ENCODE measurements around the gene DPF3. TPM values are rescaled to one million over a fixed set of nuclear protein-coding genes. Genes with fewer than 3 reads are reported as not detected.
A peak's percentile ranks its signal among the peaks of the same experiment; 100 is the strongest.

The DPF3 gene
- total and polyA plus RNA-seq, 7 experiments from 2014 or later = 0.07 to 5.5 (median 0.57) TPM; not detected in 1

DNA sequence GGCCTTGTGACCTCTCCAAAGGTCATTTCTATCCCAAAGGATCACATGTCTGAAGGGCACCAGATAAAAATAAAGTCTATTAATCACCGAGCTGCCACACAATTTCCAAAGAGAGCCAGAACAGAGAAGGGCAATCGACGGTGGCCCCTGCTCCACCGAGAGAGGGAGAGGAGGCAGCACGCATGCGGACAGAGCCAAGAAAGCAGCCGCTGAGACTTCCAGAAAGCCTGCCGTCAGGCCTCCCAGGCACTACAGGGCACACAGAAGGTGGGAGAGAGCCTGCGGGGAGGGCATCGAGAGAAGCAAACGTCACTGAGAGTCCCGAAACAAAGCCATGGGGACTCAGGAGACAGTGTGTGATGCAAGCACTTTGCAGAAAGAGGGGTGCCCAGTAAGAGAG lies 182.0 kb downstream of the DPF3 start:
- ChIA-PET CTCF (no interaction called here), POLR2A (no interaction called here)
- Histone ChIP-seq H3K4me1 (ENCODE audit: control insufficient read depth in 2 of 2, insufficient read depth in 2 of 2, low read length in 2 of 2) (peaks cover 22 to 27% of the 10 kb centered on the region in 2 donors), H3K27ac (ENCODE audit: low read depth, low read length) (no peak overlapping the region), H3K4me3 (ENCODE audit: low read length) (no peak overlapping the region), H3K9me3 (ENCODE audit: control insufficient read depth in 2 of 3, low read length in 3 of 3) (no peaks in the 10 kb centered on the region), H3K36me3 (ENCODE audit: control insufficient read depth in 2 of 3, insufficient read depth in 3 of 3, low read length in 3 of 3) (no peaks in the 10 kb centered on the region), H3K27me3 (ENCODE audit: control insufficient read depth in 2 of 2, insufficient read depth in 2 of 2, low read length in 2 of 2) (no peaks in the 10 kb centered on the region)
- peak overlapping the region in 2 of 10 donors; percentile 9 to 16 for H3K4me3 Mint-ChIP-seq
- intact Hi-C loops (cut with micrococcal nuclease) = loop anchor here in 1 of 2 donors (5.0 kb wide), 1 partner anchor 195 kb away; no protein-coding TSS in a partner anchor
- no peak for DNase-seq
- H3K9me3 Mint-ChIP-seq = peaks cover 0 to 5% (median 0%) of the 10 kb centered on the region in 11 donors
- peaks cover 0 to 3% (median 0%) of the 10 kb centered on the region in 5 donors for H3K27me3 Mint-ChIP-seq
- ATAC-seq = no peak
- no peak overlapping the region for H3K27ac Mint-ChIP-seq
- H3K36me3 Mint-ChIP-seq = peaks cover 0 to 9% (median 0%) of the 10 kb centered on the region in 5 donors
- H3K4me1 Mint-ChIP-seq = peaks cover 26 to 49% (median 33%) of the 10 kb centered on the region in 7 donors

- peaks cover 20 to 22% of the 10 kb centered on the region in 2 donors for H3K4me1 ChIP-seq (ENCODE audit: control insufficient read depth in 2 of 2, insufficient read depth in 2 of 2, low read length in 2 of 2)
- H3K27ac Mint-ChIP-seq = no peak overlapping the region
- H3K27me3 Mint-ChIP-seq = peaks cover 0 to 4% (median 0%) of the 10 kb centered on the region in 5 donors
- no peaks in the 10 kb centered on the region for H3K9me3 ChIP-seq (ENCODE audit: control insufficient read depth in 2 of 3, low read length in 3 of 3)
- no peak for DNase-seq
- H3K4me3 Mint-ChIP-seq = no peak overlapping the region
- H3K36me3 Mint-ChIP-seq = peaks cover 0 to 9% (median 0%) of the 10 kb centered on the region in 5 donors
- intact Hi-C loops (cut with micrococcal nuclease) = loop anchor here in 1 of 2 donors (5.0 kb wide), 1 partner anchor 193 kb away; no protein-coding TSS in a partner anchor
- ChIA-PET POLR2A (no interaction called here), CTCF (no interaction called here)
- H3K4me1 Mint-ChIP-seq = peaks cover 22 to 32% (median 26%) of the 10 kb centered on the region in 7 donors
- no peaks in the 10 kb centered on the region for H3K36me3 ChIP-seq (ENCODE audit: control insufficient read depth in 2 of 3, insufficient read depth in 3 of 3, low read length in 3 of 3)
- peaks cover 0 to 2% (median 0%) of the 10 kb centered on the region in 11 donors for H3K9me3 Mint-ChIP-seq
- no peak for ATAC-seq
- H3K27ac ChIP-seq (ENCODE audit: low read depth, low read length) = no peak overlapping the region
- no peaks in the 10 kb centered on the region for H3K27me3 ChIP-seq (ENCODE audit: control insufficient read depth in 2 of 2, insufficient read depth in 2 of 2, low read length in 2 of 2)
- no peak overlapping the region for H3K4me3 ChIP-seq (ENCODE audit: low read length)
These were observed 183.8 kb downstream of the DPF3 start for GRCh38 chr14:72709916-72710611.

DNA sequence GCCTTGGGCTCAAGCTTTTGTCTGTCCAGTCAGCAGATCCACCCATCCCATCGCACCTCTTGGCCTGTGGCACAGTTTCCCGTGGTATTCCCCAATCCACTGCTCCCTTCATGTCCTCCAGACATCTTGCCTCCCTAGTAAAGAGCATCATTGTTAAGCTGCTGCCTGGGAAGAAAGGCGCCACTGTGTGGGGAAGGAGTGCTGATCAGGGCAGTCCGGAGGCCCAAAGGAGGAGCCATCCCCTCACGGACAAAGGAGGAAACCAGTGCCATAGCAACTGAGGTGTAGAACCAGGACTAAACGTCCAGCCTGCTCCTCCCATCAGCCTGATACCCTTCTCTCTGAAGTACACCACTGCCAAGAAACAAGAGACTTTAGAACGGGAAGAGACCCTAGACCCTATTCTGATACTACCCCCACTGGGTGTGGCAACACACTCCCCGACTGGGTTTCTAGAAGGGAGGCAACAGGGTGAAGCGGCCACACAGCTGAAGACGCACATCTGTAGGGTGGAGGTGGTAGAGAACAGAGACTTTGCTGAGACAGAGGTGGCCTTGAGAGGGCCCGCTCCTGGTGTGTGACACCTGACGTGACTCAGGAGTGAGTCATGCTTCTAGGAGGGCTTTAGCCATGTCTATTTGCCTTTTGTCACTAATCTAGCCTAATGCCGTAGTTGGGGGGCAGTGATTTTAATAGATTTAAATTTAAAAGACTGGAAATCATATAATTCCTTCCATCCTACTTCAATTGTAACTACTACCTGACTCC lies 185.0 kb downstream of the DPF3 start:
- no peaks in the 10 kb centered on the region for H3K9me3 ChIP-seq (ENCODE audit: control insufficient read depth in 2 of 3, low read length in 3 of 3)
- H3K27ac ChIP-seq (ENCODE audit: low read depth, low read length) = no peak overlapping the region
- H3K36me3 ChIP-seq (ENCODE audit: control insufficient read depth in 2 of 3, insufficient read depth in 3 of 3, low read length in 3 of 3) = no peaks in the 10 kb centered on the region
- no peak for DNase-seq
- ATAC-seq = no peak
- H3K27ac Mint-ChIP-seq = no peak overlapping the region
- H3K27me3 ChIP-seq (ENCODE audit: control insufficient read depth in 2 of 2, insufficient read depth in 2 of 2, low read length in 2 of 2) = no peaks in the 10 kb centered on the region
- CTCF ChIA-PET = no interaction called here
- peaks cover 0 to 2% (median 0%) of the 10 kb centered on the region in 11 donors for H3K9me3 Mint-ChIP-seq
- POLR2A ChIA-PET = no interaction called here
- H3K27me3 Mint-ChIP-seq = peaks cover 0 to 4% (median 0%) of the 10 kb centered on the region in 5 donors
- no peak overlapping the region for H3K4me3 ChIP-seq (ENCODE audit: low read length)
- intact Hi-C loops (cut with micrococcal nuclease) = no loop called here
- H3K4me1 ChIP-seq (ENCODE audit: control insufficient read depth in 2 of 2, insufficient read depth in 2 of 2, low read length in 2 of 2) = peaks cover 8 to 10% of the 10 kb centered on the region in 2 donors
- H3K36me3 Mint-ChIP-seq = peaks cover 0 to 9% (median 0%) of the 10 kb centered on the region in 5 donors
- H3K4me3 Mint-ChIP-seq = no peak overlapping the region
- peaks cover 10 to 23% (median 14%) of the 10 kb centered on the region in 7 donors for H3K4me1 Mint-ChIP-seq

GRCh38 chr14:72708222-72708621 lies 185.7 kb downstream of the DPF3 start:
- no peak for ATAC-seq
- Mint-ChIP-seq H3K4me3 (no peak overlapping the region), H3K4me1 (peaks cover 4 to 17% (median 8%) of the 10 kb centered on the region in 7 donors), H3K27me3 (peaks cover 0 to 4% (median 0%) of the 10 kb centered on the region in 5 donors), H3K9me3 (peaks cover 0 to 2% (median 0%) of the 10 kb centered on the region in 11 donors), H3K27ac (no peak overlapping the region), H3K36me3 (peaks cover 0 to 9% (median 0%) of the 10 kb centered on the region in 5 donors)
- peaks cover 2 to 4% of the 10 kb centered on the region in 2 donors for H3K4me1 ChIP-seq (ENCODE audit: control insufficient read depth in 2 of 2, insufficient read depth in 2 of 2, low read length in 2 of 2)
- POLR2A ChIA-PET = no interaction called here
- no peak overlapping the region for H3K4me3 ChIP-seq (ENCODE audit: low read length)
- CTCF ChIA-PET = no interaction called here
- no peak overlapping the region for H3K27ac ChIP-seq (ENCODE audit: low read depth, low read length)
- intact Hi-C loops (cut with micrococcal nuclease) = no loop called here
- H3K36me3 ChIP-seq (ENCODE audit: control insufficient read depth in 2 of 3, insufficient read depth in 3 of 3, low read length in 3 of 3) = no peaks in the 10 kb centered on the region
- H3K9me3 ChIP-seq (ENCODE audit: control insufficient read depth in 2 of 3, low read length in 3 of 3) = no peaks in the 10 kb centered on the region
- DNase-seq = no peak
- H3K27me3 ChIP-seq (ENCODE audit: control insufficient read depth in 2 of 2, insufficient read depth in 2 of 2, low read length in 2 of 2) = no peaks in the 10 kb centered on the region

- no peaks in the 10 kb centered on the region for H3K9me3 Mint-ChIP-seq
- H3K27ac Mint-ChIP-seq = no peak overlapping the region
- no peaks in the 10 kb centered on the region for H3K27me3 ChIP-seq (ENCODE audit: control insufficient read depth in 2 of 2, insufficient read depth in 2 of 2, low read length in 2 of 2)
- H3K27me3 Mint-ChIP-seq = peaks cover 0 to 4% (median 0%) of the 10 kb centered on the region in 5 donors
- no peaks in the 10 kb centered on the region for H3K36me3 ChIP-seq (ENCODE audit: control insufficient read depth in 2 of 3, insufficient read depth in 3 of 3, low read length in 3 of 3)
- POLR2A ChIA-PET = no interaction called here
- no peak overlapping the region for H3K27ac ChIP-seq (ENCODE audit: low read depth, low read length)
- peaks cover 0 to 4% (median 0%) of the 10 kb centered on the region in 5 donors for H3K36me3 Mint-ChIP-seq
- CTCF ChIA-PET = no interaction called here
- H3K4me1 ChIP-seq (ENCODE audit: control insufficient read depth in 2 of 2, insufficient read depth in 2 of 2, low read length in 2 of 2) = no peaks in the 10 kb centered on the region
- H3K4me3 ChIP-seq (ENCODE audit: low read length) = no peak overlapping the region
- H3K9me3 ChIP-seq (ENCODE audit: control insufficient read depth in 2 of 3, low read length in 3 of 3) = no peaks in the 10 kb centered on the region
- H3K4me3 Mint-ChIP-seq = no peak overlapping the region
- peaks cover 0 to 17% (median 0%) of the 10 kb centered on the region in 7 donors for H3K4me1 Mint-ChIP-seq
- no peak for ATAC-seq
- DNase-seq = no peak
- intact Hi-C loops (cut with micrococcal nuclease) = no loop called here
These were observed 187.4 kb downstream of the DPF3 start for GRCh38 chr14:72706485-72706884.

GRCh38 chr14:72704502-72704901 lies 189.4 kb downstream of the DPF3 start:
- no peak overlapping the region for H3K27ac ChIP-seq (ENCODE audit: low read depth, low read length)
- H3K4me3 ChIP-seq (ENCODE audit: low read length) = no peak overlapping the region
- intact Hi-C loops (cut with micrococcal nuclease) = no loop called here
- ATAC-seq (no peak), DNase-seq (no peak)
- H3K27me3 ChIP-seq (ENCODE audit: control insufficient read depth in 2 of 2, insufficient read depth in 2 of 2, low read length in 2 of 2) = no peaks in the 10 kb centered on the region
- H3K4me1 ChIP-seq (ENCODE audit: control insufficient read depth in 2 of 2, insufficient read depth in 2 of 2, low read length in 2 of 2) = no peaks in the 10 kb centered on the region
- Mint-ChIP-seq H3K9me3 (no peaks in the 10 kb centered on the region), H3K27ac (no peak overlapping the region), H3K36me3 (peaks cover 0 to 4% (median 0%) of the 10 kb centered on the region in 5 donors), H3K27me3 (peaks cover 0 to 4% (median 0%) of the 10 kb centered on the region in 5 donors), H3K4me1 (peaks cover 0 to 21% (median 0%) of the 10 kb centered on the region in 7 donors), H3K4me3 (no peak overlapping the region)
- H3K9me3 ChIP-seq (ENCODE audit: control insufficient read depth in 2 of 3, low read length in 3 of 3) = no peaks in the 10 kb centered on the region
- H3K36me3 ChIP-seq (ENCODE audit: control insufficient read depth in 2 of 3, insufficient read depth in 3 of 3, low read length in 3 of 3) = no peaks in the 10 kb centered on the region
- ChIA-PET POLR2A (no interaction called here), CTCF (no interaction called here)

Data from naive thymus-derived CD4-positive, alpha-beta T cell (primary cell).